ENCODE results near the gene YY2. TPM values are rescaled to one million over a fixed set of nuclear protein-coding genes. Genes with fewer than 3 reads are reported as not detected.

Gene YY2
- total RNA-seq, 1 donor from 2014 or later = 2.0 TPM

- Mint-ChIP-seq H3K27me3 (ENCODE audit: low read depth, unreplicated experiment) (no peaks in the 10 kb centered on the region), H3K9me3 (ENCODE audit: unreplicated experiment) (no peaks in the 10 kb centered on the region), H3K36me3 (ENCODE audit: low read depth, unreplicated experiment) (no peaks in the 10 kb centered on the region), H3K4me1 (ENCODE audit: low read depth, unreplicated experiment) (no peaks in the 10 kb centered on the region), H3K4me3 (ENCODE audit: unreplicated experiment) (peak within 1 kb of the TSS; percentile 89), H3K27ac (ENCODE audit: unreplicated experiment) (peak within 1 kb of the TSS; percentile 94)
- peak within 1 kb of the TSS; percentile 82 for H3K4me3 ChIP-seq (ENCODE audit: insufficient read depth, low read depth, low read length)
- H3K9me3 ChIP-seq (ENCODE audit: insufficient read depth, low read depth, low read length) = no peaks in the 10 kb centered on the region
- no peaks in the 10 kb centered on the region for H3K27me3 ChIP-seq (ENCODE audit: insufficient read depth, low read length)
- H3K36me3 ChIP-seq (ENCODE audit: insufficient read depth, low read length) = no peaks in the 10 kb centered on the region
- peaks cover 19% of the 10 kb centered on the region for H3K79me2 ChIP-seq (ENCODE audit: insufficient read depth, low read length)
- H3K27ac ChIP-seq (ENCODE audit: low read depth, low read length) = peak within 1 kb of the TSS; percentile 83
- DNase-seq (ENCODE audit: low read depth) (peak; percentile 82), FAIRE-seq (no peak)
- peak within 1 kb of the TSS; percentile 95 for H3K4me2 ChIP-seq (ENCODE audit: low read length)
- no peaks in the 10 kb centered on the region for H3K4me1 ChIP-seq (ENCODE audit: insufficient read depth, low read length)
- peak within 1 kb of the TSS; percentile 94 for H3K9ac ChIP-seq (ENCODE audit: low read length)
- no peaks in the 10 kb centered on the region for H4K20me1 ChIP-seq (ENCODE audit: insufficient read depth, low read length)
- peak within 1 kb of the TSS; percentile 71 for H2AFZ ChIP-seq (ENCODE audit: low read depth, low read length)
- TF ChIP-seq EZH2 (IDR thresholded peaks at IDR 0.05; ENCODE audit: insufficient read depth, low read length) (no peak), CTCF (IDR thresholded peaks at IDR 0.05; ENCODE audit: insufficient read depth, low read depth, low read length) (peak; percentile 10)
Measured at GRCh38 chrX:21839334-21840192, 16.2 kb upstream of the YY2 start, which contains the start of gene MBTPS2. MBTPS2 (plus strand) TSS chrX:21839617; CDS start chrX:21839735, 118 bp downstream.

DNA sequence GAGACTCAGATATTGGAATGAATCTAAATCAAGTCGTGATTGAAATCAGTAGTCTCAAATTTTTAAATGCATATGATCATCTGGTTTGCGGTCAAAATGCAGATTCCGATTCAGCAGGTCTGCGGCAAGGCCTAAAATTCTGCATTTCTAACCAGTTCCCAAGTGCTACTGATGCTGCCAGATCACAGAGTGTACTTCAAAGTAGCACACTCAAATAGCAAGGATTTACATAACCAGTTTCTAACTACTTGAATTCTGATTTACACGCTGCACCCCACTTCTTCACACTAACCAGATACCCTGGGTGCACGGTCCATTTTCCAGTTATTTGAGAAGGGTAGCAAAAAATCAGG lies 15.6 kb upstream of the YY2 start:
- no peaks in the 10 kb centered on the region for H3K27me3 Mint-ChIP-seq (ENCODE audit: low read depth, unreplicated experiment)
- Histone ChIP-seq H3K9ac (ENCODE audit: low read length) (peak overlapping the region; percentile 94), H3K4me3 (ENCODE audit: insufficient read depth, low read depth, low read length) (peak overlapping the region; percentile 82), H3K4me1 (ENCODE audit: insufficient read depth, low read length) (no peaks in the 10 kb centered on the region), H3K79me2 (ENCODE audit: insufficient read depth, low read length) (peaks cover 19% of the 10 kb centered on the region), H4K20me1 (ENCODE audit: insufficient read depth, low read length) (no peaks in the 10 kb centered on the region), H3K36me3 (ENCODE audit: insufficient read depth, low read length) (no peaks in the 10 kb centered on the region), H3K9me3 (ENCODE audit: insufficient read depth, low read depth, low read length) (no peaks in the 10 kb centered on the region), H3K4me2 (ENCODE audit: low read length) (peak overlapping the region; percentile 95), H3K27me3 (ENCODE audit: insufficient read depth, low read length) (no peaks in the 10 kb centered on the region), H3K27ac (ENCODE audit: low read depth, low read length) (peak overlapping the region; percentile 83), H2AFZ (ENCODE audit: low read depth, low read length) (peak overlapping the region; percentile 61)
- no peak for TF ChIP-seq CTCF (IDR thresholded peaks at IDR 0.05; ENCODE audit: insufficient read depth, low read depth, low read length)
- no peak for TF ChIP-seq EZH2 (IDR thresholded peaks at IDR 0.05; ENCODE audit: insufficient read depth, low read length)
- FAIRE-seq (peak; percentile 43), DNase-seq (ENCODE audit: low read depth) (peak; percentile 15)
- peak overlapping the region; percentile 69 for H3K27ac Mint-ChIP-seq (ENCODE audit: unreplicated experiment)
- no peaks in the 10 kb centered on the region for H3K36me3 Mint-ChIP-seq (ENCODE audit: low read depth, unreplicated experiment)
- peak overlapping the region; percentile 89 for H3K4me3 Mint-ChIP-seq (ENCODE audit: unreplicated experiment)
- H3K4me1 Mint-ChIP-seq (ENCODE audit: low read depth, unreplicated experiment) = no peaks in the 10 kb centered on the region
- no peaks in the 10 kb centered on the region for H3K9me3 Mint-ChIP-seq (ENCODE audit: unreplicated experiment)

DNA sequence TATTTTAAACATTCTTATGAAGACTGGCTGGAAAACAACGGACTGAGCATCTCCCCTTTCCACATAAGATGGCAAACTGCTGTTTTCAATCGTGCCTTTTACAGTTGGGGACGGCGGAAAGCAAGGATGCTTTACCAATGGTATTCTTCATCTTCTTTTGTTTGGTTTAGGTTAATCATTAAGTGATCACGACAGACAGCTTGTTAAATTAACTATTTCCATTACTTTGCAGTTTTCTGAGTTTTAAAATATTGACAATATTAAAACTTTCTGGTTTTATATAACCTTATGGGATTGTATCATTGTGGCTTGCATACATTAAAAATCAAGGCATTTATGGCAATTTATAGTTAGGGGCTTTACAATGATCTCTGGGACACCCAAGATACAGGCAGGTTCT lies 12.6 kb upstream of the YY2 start:
- Histone ChIP-seq H3K9me3 (ENCODE audit: insufficient read depth, low read depth, low read length) (no peaks in the 10 kb centered on the region), H4K20me1 (ENCODE audit: insufficient read depth, low read length) (no peaks in the 10 kb centered on the region), H3K36me3 (ENCODE audit: insufficient read depth, low read length) (peaks cover 3% of the 10 kb centered on the region), H3K4me2 (ENCODE audit: low read length) (no peak overlapping the region), H3K79me2 (ENCODE audit: insufficient read depth, low read length) (peaks cover 19% of the 10 kb centered on the region), H2AFZ (ENCODE audit: low read depth, low read length) (no peak overlapping the region), H3K4me1 (ENCODE audit: insufficient read depth, low read length) (no peaks in the 10 kb centered on the region), H3K4me3 (ENCODE audit: insufficient read depth, low read depth, low read length) (no peak overlapping the region), H3K27ac (ENCODE audit: low read depth, low read length) (no peak overlapping the region), H3K9ac (ENCODE audit: low read length) (no peak overlapping the region), H3K27me3 (ENCODE audit: insufficient read depth, low read length) (no peaks in the 10 kb centered on the region)
- no peak overlapping the region for H3K27ac Mint-ChIP-seq (ENCODE audit: unreplicated experiment)
- TF ChIP-seq EZH2 (IDR thresholded peaks at IDR 0.05; ENCODE audit: insufficient read depth, low read length) = no peak
- TF ChIP-seq CTCF (IDR thresholded peaks at IDR 0.05; ENCODE audit: insufficient read depth, low read depth, low read length) = no peak
- no peak overlapping the region for H3K4me3 Mint-ChIP-seq (ENCODE audit: unreplicated experiment)
- FAIRE-seq (no peak), DNase-seq (ENCODE audit: low read depth) (no peak)
- no peaks in the 10 kb centered on the region for H3K36me3 Mint-ChIP-seq (ENCODE audit: low read depth, unreplicated experiment)
- H3K27me3 Mint-ChIP-seq (ENCODE audit: low read depth, unreplicated experiment) = no peaks in the 10 kb centered on the region
- H3K4me1 Mint-ChIP-seq (ENCODE audit: low read depth, unreplicated experiment) = no peaks in the 10 kb centered on the region
- no peaks in the 10 kb centered on the region for H3K9me3 Mint-ChIP-seq (ENCODE audit: unreplicated experiment)

Data from astrocyte (in vitro differentiated cells and primary cell).